GM19023 (cell line): ENCODE data around the gene IPO4.
"Not testable (repeated sequence)": the region's sequence is repeated elsewhere in the genome, so short reads cannot be mapped to it uniquely, and the experiment has no call there.

Experiments
- ATAC-seq: cut with Tn5 transposase; IDR thresholded peaks from one replicate; pipeline ENCODE4 v1.9.1; 2021; ENCODE audit warnings: mild to moderate bottlenecking, moderate library complexity; ENCODE audit not compliant: unreplicated experiment

Gene IPO4

GRCh38 chr14:24219080-24219479 is 30.5 kb upstream of the IPO4 start:
- no peak for ATAC-seq

- ATAC-seq, result not testable (repeated sequence)
Measured at GRCh38 chr14:24216876-24217275, 28.3 kb upstream of the IPO4 start.

- no peak for ATAC-seq
Measured at GRCh38 chr14:24216345-24216699, 27.7 kb upstream of the IPO4 start.

- peak; percentile 72 for ATAC-seq
Measured at GRCh38 chr14:24215495-24216344, 27.1 kb upstream of the IPO4 start, which contains the start of gene MDP1. Gene MDP1 (minus strand): TSS chr14:24216066. CDS start chr14:24215955, 111 bp downstream.

- ATAC-seq, result no peak
Measured at GRCh38 chr14:24213866-24214662, 25.4 kb upstream of the IPO4 start.

GRCh38 chr14:24212924-24213865 is 24.6 kb upstream of the IPO4 start, which contains the start of gene CHMP4A:
Gene CHMP4A (minus strand): TSS chr14:24213488. CDS start chr14:24213439, 49 bp downstream.
- peak; percentile 74 for ATAC-seq

GRCh38 chr14:24211311-24211710 is 22.7 kb upstream of the IPO4 start:
- no peak for ATAC-seq

- ATAC-seq, result no peak
Measured at GRCh38 chr14:24207625-24208024, 19.0 kb upstream of the IPO4 start.

GRCh38 chr14:24207104-24207551 is 18.5 kb upstream of the IPO4 start:
- ATAC-seq, result no peak

GRCh38 chr14:24206260-24207103 is 17.9 kb upstream of the IPO4 start:
- ATAC-seq, result no peak

GRCh38 chr14:24204163-24205146 is 15.8 kb upstream of the IPO4 start:
- no peak for ATAC-seq

GRCh38 chr14:24203249-24203886 is 14.8 kb upstream of the IPO4 start:
- ATAC-seq, result not testable (repeated sequence)

- not testable (repeated sequence) for ATAC-seq
Measured at GRCh38 chr14:24202538-24202937, 13.9 kb upstream of the IPO4 start.

- ATAC-seq, result no peak
Measured at GRCh38 chr14:24198814-24199524, 10.4 kb upstream of the IPO4 start.

GRCh38 chr14:24197056-24197450 is 8.4 kb upstream of the IPO4 start:
- ATAC-seq, result no peak

- ATAC-seq, result peak; percentile 9
Measured at GRCh38 chr14:24196071-24197055, 7.7 kb upstream of the IPO4 start.
